K562 (cell line): ENCODE data around the gene CAPN14. TPM values are rescaled to one million over a fixed set of nuclear protein-coding genes. Genes with fewer than 3 reads are reported as not detected.

Experiments
- ATAC-seq: fragments of 200-7000 bp; cut with Tn5 transposase; 3 replicates; pipeline ENCODE4 v1.9.1; 2020; ENCODE audit warnings: moderate library complexity
- BruUV-seq: library from RNA; stranded (reverse); fragments of 400-500 nt; replicated peaks from 2 replicates; lab custom pipeline; 2021; lab: Mats Ljungman, UMichigan
- CTCF ChIA-PET: fragments of 300-600 bp; formaldehyde crosslinking; extraction: SDS; loops from one replicate; lab custom pipeline; 2021; ENCODE audit warnings: low intra/inter-chr PET ratio; lab: Yijun Ruan, JAX
- POLR2A ChIA-PET: fragments of 300-600, 350-650 bp; sonication (Branson Sonifier 250); formaldehyde crosslinking; extraction: SDS; loops from one replicate; lab custom pipeline; 2021; ENCODE audit warnings: antibody characterized with exemption, inconsistent platforms; lab: Yijun Ruan, JAX
- DNase-seq, 4 experiments: peaks; one replicate each; pipeline versions ENCODE4 v3.0.0 to v3.0.0-alpha.2; 2011 to 2018; ENCODE audit warnings: low spot score in 3 of 4, mixed read lengths in 3 of 4; ENCODE audit errors: extremely low read depth in 1 of 4
- FAIRE-seq: peaks from 2 replicates; lab custom pipeline; 2011; peaks lifted over from hg19 to GRCh38; lab: Jason Lieb, UNC
- H2AFZ ChIP-seq: 2 replicates; pipeline ENCODE4 v1.6.0; 2011; ENCODE audit warnings: low read depth, low read length, control low read depth, inconsistent platforms
- H3K27ac ChIP-seq: fragments of 200-600 bp; 3 replicates; pipeline ENCODE4 v1.8.0; 2011; ENCODE audit warnings: low read depth, mild to moderate bottlenecking, control low read depth, inconsistent platforms, low read length, moderate library complexity, mixed read lengths; ENCODE audit errors: extremely low read depth
- H3K27me3 ChIP-seq, 2 experiments: fragments of 300-600 bp in 1 of 2; 2 replicates in 1 of 2; 3 replicates in 1 of 2; pipeline versions ENCODE4 v1.6.0 to v1.8.0; 2011; ENCODE audit warnings: inconsistent platforms in 2 of 2, low read length in 2 of 2, mild to moderate bottlenecking in 1 of 2, mixed read lengths in 1 of 2, moderate library complexity in 1 of 2; ENCODE audit not compliant: control insufficient read depth in 2 of 2, insufficient read depth in 2 of 2
- H3K36me3 ChIP-seq: fragments of 300-600 bp; 3 replicates; pipeline ENCODE4 v1.8.0; 2011; ENCODE audit warnings: mild to moderate bottlenecking, low read length, inconsistent platforms; ENCODE audit not compliant: control insufficient read depth, insufficient read depth
- H3K4me1 ChIP-seq, 2 experiments: fragments of 200-600 bp in 1 of 2; replicated peaks in 1 of 2; 2 replicates in 1 of 2; 3 replicates in 1 of 2; pipeline versions ENCODE4 v1.5.1 to v1.8.0; 2011; ENCODE audit warnings: inconsistent platforms in 2 of 2, low read length in 2 of 2, mild to moderate bottlenecking in 1 of 2, mixed read lengths in 1 of 2, moderate library complexity in 1 of 2; ENCODE audit not compliant: control insufficient read depth in 2 of 2, insufficient read depth in 2 of 2
- H3K4me2 ChIP-seq: 2 replicates; pipeline ENCODE4 v1.6.1; 2011; ENCODE audit warnings: low read length, control low read depth, inconsistent platforms, mixed read lengths; ENCODE audit not compliant: insufficient read depth
- H3K4me3 ChIP-seq: fragments of 200-600 bp; sonication (generic), shearing (Covaris generic); 2 replicates; pipeline ENCODE4 v1.5.1; 2016; ENCODE audit warnings: control low read depth, inconsistent platforms
- H3K79me2 ChIP-seq: fragments of 200-600 bp; 3 replicates; pipeline ENCODE4 v1.8.0; 2011; ENCODE audit warnings: low read length, inconsistent platforms; ENCODE audit not compliant: control insufficient read depth, insufficient read depth
- H3K9ac ChIP-seq, 2 experiments: 2 replicates each; pipeline versions ENCODE4 v1.6.0 to v1.6.1; 2011; ENCODE audit warnings: low read depth in 2 of 2, low read length in 2 of 2, control low read depth in 1 of 2, inconsistent platforms in 1 of 2, mild to moderate bottlenecking in 1 of 2, mixed read lengths in 1 of 2; ENCODE audit not compliant: insufficient read depth in 1 of 2
- H3K9me1 ChIP-seq: one replicate; pipeline ENCODE4 v1.6.0; 2011; ENCODE audit warnings: inconsistent platforms, mild to moderate bottlenecking, low read length, moderate library complexity; ENCODE audit not compliant: control insufficient read depth, insufficient read depth
- H3K9me3 ChIP-seq: replicated peaks from 2 replicates; pipeline ENCODE4 v1.5.1; 2011; ENCODE audit warnings: low read depth, low read length, inconsistent platforms; ENCODE audit not compliant: control insufficient read depth, insufficient read depth
- H4K20me1 ChIP-seq: replicated peaks from 2 replicates; pipeline ENCODE4 v1.6.1; 2011; ENCODE audit warnings: low read length, inconsistent platforms, mixed read lengths; ENCODE audit not compliant: control insufficient read depth, insufficient read depth
- BCLAF1 ChIP-seq, 2 experiments: fragments of 450-650 bp in 1 of 2; IDR thresholded peaks; 2 replicates each; pipeline ENCODE4 v1.6.1; 2011 to 2017; ENCODE audit warnings: low read depth in 2 of 2, antibody characterized with exemption in 1 of 2, borderline replicate concordance in 1 of 2, low read length in 1 of 2, mild to moderate bottlenecking in 1 of 2, mixed read lengths in 1 of 2; ENCODE audit not compliant: control insufficient read depth in 1 of 2
- ELK3 ChIP-seq: fragments of 450-650 bp; formaldehyde crosslinking; IDR thresholded peaks from 2 replicates; pipeline ENCODE4 v1.4.0; 2020; ENCODE audit warnings: mild to moderate bottlenecking
- NCOA1 ChIP-seq: fragments of 450-650 bp; IDR thresholded peaks from 2 replicates; pipeline ENCODE4 v1.6.1; 2016; ENCODE audit warnings: low read depth
- NR2C2 ChIP-seq, 2 experiments: fragments of 200-800 bp in 1 of 2; sonication (Bioruptor generic) in 1 of 2; sonication (generic) in 1 of 2; formaldehyde crosslinking in 1 of 2; IDR thresholded peaks; 2 replicates each; pipeline versions ENCODE4 v1.6.1 to v1.8.0; 2016 to 2022; ENCODE audit warnings: mild to moderate bottlenecking in 1 of 2, missing compliant biosample characterization in 1 of 2, missing genetic modification characterization in 1 of 2, missing genetic modification reagents in 1 of 2
- PATZ1 ChIP-seq: fragments of 250-450 bp; sonication (Bioruptor Pico); IDR thresholded peaks from 2 replicates; pipeline ENCODE4 v1.5.0; 2020; ENCODE audit warnings: mild to moderate bottlenecking, borderline replicate concordance
- RBM15 ChIP-seq: fragments of 200-400 bp; formaldehyde crosslinking; IDR thresholded peaks from 2 replicates; pipeline ENCODE4 v1.6.1; 2018; ENCODE audit warnings: mild to moderate bottlenecking, low read length, moderate library complexity; ENCODE audit not compliant: insufficient read depth
- TCF7L2 ChIP-seq: fragments of 150-350 bp; IDR thresholded peaks from 2 replicates; pipeline ENCODE4 v1.6.1; 2016; ENCODE audit warnings: low read depth, mild to moderate bottlenecking, low read length, moderate library complexity
- ZNF79 ChIP-seq: fragments of 250-450 bp; sonication (Bioruptor Pico); IDR thresholded peaks from 2 replicates; pipeline ENCODE4 v1.4.0; 2020; ENCODE audit warnings: low read depth, mild to moderate bottlenecking, moderate library complexity
- WGBS: fragments of 100-300 bp; shearing (Covaris generic); methylation state at CpG from one replicate; pipeline ENCODE4 v1.1.6; 2016; ENCODE audit warnings: low coverage, mixed read lengths; ENCODE audit not compliant: insufficient coverage; ENCODE audit errors: missing lambda C conversion rate; 5-methylcytosine and 5-hydroxymethylcytosine counted together
- in situ Hi-C: fragments of 300-500 bp; cut with MboI; formaldehyde crosslinking; loops from 4 replicates; pipeline ENCODE4 v1.15.0; 2018; ENCODE audit warnings: inconsistent platforms, mixed read lengths
- intact Hi-C: fragments of 100-400 bp; cut with micrococcal nuclease; formaldehyde crosslinking; loops from 2 replicates; pipeline ENCODE4 v1.14.2; 2022
- polyA plus RNA-seq, 8 experiments: library from polyadenylated mRNA; depleted of rRNA in 4 of 8; stranded (reverse) in 5 of 8; unstranded in 3 of 8; fragments of >200 nt; fragmentation: Nextera tagmentation in 2 of 8; fragmentation: Illumina TruSeq in 1 of 8; extraction: Ambion mirVana in 2 of 8; extraction: Trizol in 1 of 8; gene quantifications; 2 replicates each; pipeline versions ENCODE4 v1.2.1 to v1.2.3, GENCODE V29; 2011 to 2014; ENCODE audit warnings: inconsistent platforms in 1 of 8, missing spikeins in 1 of 8
- total RNA-seq, 7 experiments: library from RNA; depleted of rRNA in 6 of 7; stranded (reverse); fragments of >200 nt in 6 of 7; fragmentation: Illumina TruSeq in 2 of 7; extraction: Trizol in 2 of 7; gene quantifications; 2 replicates each; pipeline versions ENCODE4 v1.2.1 to v1.2.3, GENCODE V29; 2011 to 2021; ENCODE audit warnings: low replicate concordance in 1 of 7
- TF ChIP-seq, protein P1 (sequence below): sonication (generic); formaldehyde crosslinking; IDR thresholded peaks from 2 replicates; pipeline ENCODE4 v1.8.0; 2022; ENCODE audit warnings: mild to moderate bottlenecking, missing genetic modification reagents

CAPN14 gene
- total and polyA plus RNA-seq, 9 of the 15 experiments (the other 6 are each of a cell fraction or from before 2014, with no cell fraction given) = not detected

DNA sequence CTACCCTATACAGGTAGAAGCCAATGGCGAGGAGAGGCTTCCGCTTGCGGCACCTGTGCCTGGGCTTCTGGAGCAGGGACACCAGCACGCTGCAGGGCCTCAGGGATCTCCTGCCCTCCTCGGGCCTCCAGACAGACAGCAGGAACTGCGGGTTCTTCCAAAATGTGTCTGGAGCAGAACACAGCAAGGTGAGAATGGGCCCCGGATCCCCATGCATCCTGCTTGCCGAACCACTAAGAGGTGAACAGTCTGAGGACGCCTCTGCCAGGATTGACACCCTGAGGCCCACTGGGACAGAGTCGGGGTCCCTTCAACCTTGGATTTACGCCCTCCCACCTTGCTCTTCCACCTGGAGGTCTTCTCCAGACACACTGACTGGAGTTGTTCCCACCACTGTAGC lies 25.4 kb downstream of the CAPN14 start:
- ATAC-seq = no peak
- Histone ChIP-seq H3K9ac (no peak overlapping the region), H3K9me3 (no peaks in the 10 kb centered on the region), H3K27me3 (peaks cover 0 to 25% of the 10 kb centered on the region in 2 experiments; a peak in 3 of 5 replicates), H3K36me3 (no peaks in the 10 kb centered on the region), H2AFZ (no peak overlapping the region), H3K27ac (no peak overlapping the region), H3K4me3 (no peak overlapping the region), H3K4me2 (no peak overlapping the region), H3K4me1 (no peaks in the 10 kb centered on the region), H3K79me2 (no peaks in the 10 kb centered on the region), H4K20me1 (no peaks in the 10 kb centered on the region), H3K9me1 (no peaks in the 10 kb centered on the region)
- no peak for DNase-seq
- 2% methylated on average over 11 of the region's 11 CpGs for WGBS
- POLR2A ChIA-PET = no interaction called here
- in situ Hi-C loops = no loop called here
- no peak for TF ChIP-seq BCLAF1 (IDR thresholded peaks at IDR 0.05; ENCODE audit: borderline replicate concordance in 1 of 2, control insufficient read depth in 1 of 2, low read depth in 2 of 2, low read length in 1 of 2)
- TF ChIP-seq TCF7L2 = no peak
- TF ChIP-seq ZNF79 (CRISPR knock-in tag) = no peak
- no peak for TF ChIP-seq NR2C2 (CRISPR knock-in tag; IDR thresholded peaks at IDR 0.05)
- TF ChIP-seq NR2C2 (tag; IDR thresholded peaks at IDR 0.05) = no peak
- TF ChIP-seq PATZ1 = no peak
- TF ChIP-seq NCOA1 = no peak
- TF ChIP-seq, protein P1, sequence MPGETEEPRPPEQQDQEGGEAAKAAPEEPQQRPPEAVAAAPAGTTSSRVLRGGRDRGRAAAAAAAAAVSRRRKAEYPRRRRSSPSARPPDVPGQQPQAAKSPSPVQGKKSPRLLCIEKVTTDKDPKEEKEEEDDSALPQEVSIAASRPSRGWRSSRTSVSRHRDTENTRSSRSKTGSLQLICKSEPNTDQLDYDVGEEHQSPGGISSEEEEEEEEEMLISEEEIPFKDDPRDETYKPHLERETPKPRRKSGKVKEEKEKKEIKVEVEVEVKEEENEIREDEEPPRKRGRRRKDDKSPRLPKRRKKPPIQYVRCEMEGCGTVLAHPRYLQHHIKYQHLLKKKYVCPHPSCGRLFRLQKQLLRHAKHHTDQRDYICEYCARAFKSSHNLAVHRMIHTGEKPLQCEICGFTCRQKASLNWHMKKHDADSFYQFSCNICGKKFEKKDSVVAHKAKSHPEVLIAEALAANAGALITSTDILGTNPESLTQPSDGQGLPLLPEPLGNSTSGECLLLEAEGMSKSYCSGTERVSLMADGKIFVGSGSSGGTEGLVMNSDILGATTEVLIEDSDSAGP (CRISPR knock-in tag) = no peak
- no peak for TF ChIP-seq RBM15
- no peak for TF ChIP-seq ELK3 (CRISPR knock-in tag)
- CTCF ChIA-PET = no interaction called here
- intact Hi-C loops = no loop called here
- no TSS peak for BruUV-seq
- no peak for FAIRE-seq
